ENCODE data around the gene NOC2L.
A peak's percentile ranks its signal among the peaks of the same experiment; 100 is the strongest.

NOC2L gene

DNA sequence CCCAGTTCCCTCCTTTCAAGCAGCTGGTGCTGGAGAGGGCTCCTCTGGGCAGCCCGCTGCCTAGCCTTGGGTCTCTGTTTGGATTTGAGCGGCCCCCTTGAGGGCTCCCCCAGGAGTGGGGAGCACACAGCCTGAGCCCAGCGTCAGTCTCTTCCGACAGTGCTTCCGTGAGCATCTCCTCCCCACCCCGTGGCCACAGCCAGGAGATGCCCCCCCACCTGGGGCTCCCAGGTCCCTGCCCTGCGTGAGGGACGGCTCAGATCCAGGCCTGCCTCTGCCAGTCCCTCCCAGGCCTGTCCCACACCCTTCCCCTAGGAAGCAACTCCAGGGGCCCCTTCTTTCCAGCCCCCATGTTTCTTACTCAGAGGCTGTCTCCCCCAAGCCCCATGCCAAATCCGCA lies 31.8 kb downstream of the NOC2L start:
- no peak for DNase-seq

DNA sequence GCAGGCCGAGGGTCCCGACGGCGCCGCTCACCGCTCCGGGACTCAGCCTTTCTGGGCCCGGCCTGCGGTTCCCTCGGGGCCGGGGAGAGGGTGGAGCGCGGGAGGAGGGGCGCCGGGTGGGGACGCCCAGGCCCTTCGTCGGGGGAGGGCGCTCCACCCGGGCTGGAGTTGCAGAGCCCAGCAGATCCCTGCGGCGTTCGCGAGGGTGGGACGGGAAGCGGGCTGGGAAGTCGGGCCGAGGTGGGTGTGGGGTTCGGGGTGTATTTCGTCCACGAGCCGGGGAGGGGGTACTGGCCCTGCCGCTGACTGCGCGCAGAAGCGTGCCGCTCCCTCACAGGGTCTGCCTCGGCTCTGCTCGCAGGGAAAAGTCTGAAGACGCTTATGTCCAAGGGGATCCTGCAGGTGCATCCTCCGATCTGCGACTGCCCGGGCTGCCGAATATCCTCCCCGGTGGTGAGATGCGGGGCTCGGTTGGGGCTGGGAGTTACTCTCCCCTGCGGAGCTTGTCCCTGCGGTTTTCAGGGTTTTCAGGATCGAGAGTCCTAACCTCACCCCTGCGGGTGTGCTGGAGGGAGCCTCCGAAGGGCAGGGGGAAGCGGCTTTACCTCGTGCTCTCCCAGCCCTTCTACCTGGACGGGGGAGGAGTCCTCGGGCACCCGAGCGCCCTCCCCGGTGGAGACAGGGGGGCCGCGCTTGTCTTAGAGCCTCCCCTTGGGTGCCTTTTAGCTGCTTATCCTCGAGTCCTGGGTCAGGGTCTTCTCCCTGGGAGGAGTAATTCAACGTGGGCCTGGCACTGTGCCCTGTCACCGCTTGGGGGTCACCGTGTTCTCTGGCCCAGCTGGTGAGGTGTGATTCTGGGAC lies 33.3 kb downstream of the NOC2L start:
- DNase-seq: no peak

DNA sequence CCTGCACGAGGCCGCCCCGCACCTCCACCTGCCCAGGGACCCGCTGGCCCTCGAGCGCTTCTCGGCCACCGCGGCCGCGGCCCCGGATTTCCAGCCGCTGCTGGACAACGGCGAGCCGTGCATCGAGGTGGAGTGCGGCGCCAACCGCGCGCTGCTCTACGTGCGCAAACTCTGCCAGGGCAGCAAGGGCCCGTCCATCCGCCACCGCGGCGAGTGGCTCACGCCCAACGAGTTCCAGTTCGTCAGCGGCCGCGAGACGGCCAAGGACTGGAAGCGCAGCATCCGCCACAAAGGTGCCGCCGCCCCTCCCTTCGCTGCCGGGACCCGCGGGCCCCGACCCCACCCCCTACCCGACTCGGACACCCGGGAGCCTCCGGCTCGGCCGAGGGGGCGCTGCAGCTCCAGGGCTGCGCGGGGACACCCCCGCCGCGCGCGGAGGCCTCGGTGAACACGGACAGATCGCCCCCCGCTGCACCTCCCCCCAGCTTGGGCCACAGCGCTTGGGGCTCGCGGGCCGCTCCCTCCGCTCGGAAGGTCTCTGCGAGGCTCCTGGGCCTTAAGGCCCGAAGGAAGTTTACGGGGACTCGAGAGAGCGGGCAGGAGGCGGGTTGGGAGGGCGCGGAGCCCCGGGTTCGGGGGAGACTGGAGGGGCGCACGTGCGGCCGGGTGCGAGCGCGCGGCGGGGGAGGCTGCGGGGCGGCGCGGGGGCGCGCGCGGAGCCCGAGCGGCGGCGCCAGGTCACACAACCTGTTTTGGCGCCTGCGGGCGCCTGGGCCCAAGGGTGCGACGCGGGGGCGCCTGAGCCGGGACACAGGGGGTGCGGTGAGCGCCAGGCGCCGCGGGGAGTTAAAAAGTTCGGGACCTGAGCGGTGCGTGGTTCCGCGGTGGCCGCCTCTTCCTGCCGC lies 34.1 kb downstream of the NOC2L start:
- no peak for DNase-seq

DNA sequence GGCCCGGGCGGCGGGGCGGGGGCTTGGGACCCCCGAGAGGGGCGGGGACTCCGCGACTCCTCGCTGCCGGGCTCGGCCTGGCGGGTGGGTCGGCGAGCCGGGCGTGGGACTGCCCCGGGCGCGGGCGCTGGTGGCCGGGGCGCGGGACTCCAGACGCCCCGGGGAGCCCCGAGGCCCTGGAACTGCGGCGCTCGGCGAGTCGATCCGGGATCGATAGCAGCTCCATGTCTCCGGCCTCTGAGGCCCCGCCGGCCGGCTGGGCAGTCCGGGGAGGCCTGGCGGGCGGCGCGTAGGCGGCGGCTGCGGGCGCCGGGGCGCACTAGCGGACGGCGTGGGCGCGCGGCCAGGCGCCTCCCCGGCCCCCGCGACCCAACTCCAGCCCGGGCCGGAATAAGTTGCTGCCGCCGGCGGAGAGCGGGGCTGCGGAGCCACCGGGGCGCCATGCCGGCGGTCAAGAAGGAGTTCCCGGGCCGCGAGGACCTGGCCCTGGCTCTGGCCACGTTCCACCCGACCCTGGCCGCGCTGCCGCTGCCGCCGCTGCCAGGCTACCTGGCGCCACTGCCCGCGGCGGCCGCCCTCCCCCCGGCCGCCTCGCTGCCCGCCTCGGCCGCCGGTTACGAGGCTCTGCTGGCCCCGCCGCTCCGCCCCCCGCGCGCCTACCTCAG lies 34.9 kb downstream of the NOC2L start:
- DNase-seq: no peak

- DNase-seq: peak; percentile 32
These were observed 35.7 kb downstream of the NOC2L start, which contains the start of gene SAMD11 for GRCh38 chr1:923131-923990. Gene SAMD11 (plus strand): TSS chr1:923923. CDS start chr1:924432, 509 bp downstream.

DNA sequence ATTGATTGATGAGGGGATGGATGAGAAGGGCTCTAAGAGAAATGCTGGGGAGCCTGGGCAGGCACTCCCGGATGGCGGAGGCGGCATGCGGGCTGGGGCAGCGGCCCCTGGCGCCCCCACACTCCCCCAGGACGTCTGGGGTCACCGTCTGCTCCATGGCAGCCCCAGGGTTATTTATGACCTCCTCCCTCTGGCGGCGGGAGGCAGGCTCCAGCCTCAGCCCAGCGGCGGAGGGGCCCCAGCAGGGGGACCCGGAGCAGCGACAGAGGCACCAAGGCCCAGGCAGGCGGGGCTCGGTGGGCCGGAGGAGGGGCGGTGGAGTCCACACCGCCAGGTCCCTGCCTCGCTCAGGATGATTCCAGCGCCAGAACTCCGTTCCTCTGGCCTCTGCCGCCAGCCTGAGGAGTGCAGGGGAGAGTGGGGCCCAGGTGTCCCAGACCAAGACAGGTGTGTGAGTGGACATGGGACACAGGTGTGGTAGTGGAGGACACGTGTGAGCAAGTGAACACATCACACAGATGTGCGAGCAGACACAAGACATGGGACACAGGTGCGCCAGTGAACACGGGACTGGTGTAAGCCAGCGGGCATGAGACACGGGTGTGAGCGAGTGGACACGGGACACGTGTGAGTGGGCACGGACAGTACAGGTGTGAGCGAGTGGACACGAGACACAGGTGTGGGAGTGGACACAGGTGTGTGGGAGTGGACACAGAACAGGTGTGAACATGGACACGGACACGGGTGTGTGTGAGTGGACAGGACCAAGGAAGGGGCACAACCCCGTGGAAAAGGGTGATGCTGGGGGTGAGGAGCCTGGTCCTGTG lies 37.8 kb downstream of the NOC2L start:
- DNase-seq: peak; percentile 47

DNA sequence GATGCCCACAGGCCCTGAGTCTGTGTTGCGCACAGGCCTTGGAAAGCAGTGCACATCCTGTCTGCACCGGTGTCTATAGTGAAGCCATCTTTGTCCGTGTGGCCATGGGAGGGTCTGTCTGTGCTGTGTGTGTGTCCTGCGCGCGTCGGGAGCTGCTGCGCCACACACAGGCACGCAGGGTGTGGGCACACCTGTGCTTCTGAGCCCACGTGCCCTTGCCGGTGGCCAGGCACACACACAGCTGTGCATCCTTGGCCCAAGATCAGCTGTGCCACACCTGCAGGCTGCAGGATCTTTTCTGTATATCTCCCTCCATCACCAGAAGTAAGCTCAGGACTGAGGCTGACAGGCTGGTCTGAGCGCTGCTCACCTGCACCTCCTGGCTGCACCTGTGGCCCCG lies 38.5 kb downstream of the NOC2L start:
- no peak for DNase-seq

DNA sequence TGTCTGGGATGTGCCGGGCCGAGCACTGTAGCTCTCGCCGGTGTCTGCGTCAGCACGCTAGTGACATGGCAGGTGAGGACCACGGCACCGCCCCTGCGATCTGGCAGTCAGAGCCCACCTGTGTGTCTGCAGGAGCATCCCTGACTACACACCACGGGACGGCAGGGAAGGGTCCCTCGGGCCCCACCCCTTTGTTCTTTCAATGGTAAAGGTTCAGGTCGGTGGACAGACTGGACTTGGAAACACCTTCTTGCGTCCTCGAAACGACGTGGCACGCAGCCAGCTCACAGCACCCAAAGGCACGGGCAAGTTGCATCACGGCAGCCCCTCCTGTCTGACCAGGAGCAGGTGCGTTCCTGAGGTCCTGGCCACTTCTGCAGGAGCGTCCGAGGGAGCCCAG lies 39.0 kb downstream of the NOC2L start:
- DNase-seq: no peak

GRCh38 chr1:919271-919872 lies 39.7 kb downstream of the NOC2L start:
- no peak for DNase-seq

DNA sequence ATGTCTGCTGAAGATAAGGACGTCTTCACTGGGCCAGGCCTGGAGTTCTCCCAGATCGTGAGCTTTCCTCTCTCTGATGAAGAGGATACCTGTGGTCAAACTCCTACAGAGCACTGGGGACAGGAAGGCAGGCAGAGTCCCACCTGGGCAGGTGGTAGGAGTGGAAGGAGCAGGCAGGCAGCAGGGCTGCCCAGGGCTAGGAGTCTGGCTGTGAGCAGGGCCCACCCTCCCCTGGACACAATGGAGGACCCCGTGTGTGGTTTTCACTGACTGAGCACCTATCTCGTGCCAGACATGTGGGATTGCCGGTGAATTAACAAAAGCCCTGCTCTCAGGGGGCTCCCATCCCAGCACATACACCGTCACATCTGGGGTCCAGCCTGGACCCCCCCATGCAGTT lies 40.2 kb downstream of the NOC2L start:
- no peak for DNase-seq

- no peak for DNase-seq
These were observed 40.7 kb downstream of the NOC2L start for GRCh38 chr1:918353-918752.

- DNase-seq: no peak
These were observed 41.5 kb downstream of the NOC2L start for GRCh38 chr1:917466-918091.

DNA sequence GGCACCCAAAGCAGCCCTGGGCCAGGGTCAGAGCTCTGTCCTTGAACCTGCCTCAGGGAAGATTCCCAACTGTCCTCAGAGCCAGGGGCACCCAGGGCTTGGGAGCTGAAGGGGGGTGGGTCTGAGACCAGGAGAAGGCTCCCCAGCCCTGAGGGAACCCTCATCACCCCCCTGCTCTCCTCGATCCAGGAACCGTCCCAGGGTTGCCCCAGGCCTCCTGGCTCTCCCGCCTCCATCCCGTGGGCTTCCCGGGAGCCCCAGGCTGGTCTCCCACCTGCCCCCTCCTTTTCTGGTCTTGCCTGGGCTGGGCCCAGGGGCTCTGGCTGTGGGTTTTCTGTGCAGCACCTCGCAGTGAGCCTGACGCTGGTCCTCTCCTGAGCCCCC lies 42.0 kb downstream of the NOC2L start:
- DNase-seq: no peak

DNA sequence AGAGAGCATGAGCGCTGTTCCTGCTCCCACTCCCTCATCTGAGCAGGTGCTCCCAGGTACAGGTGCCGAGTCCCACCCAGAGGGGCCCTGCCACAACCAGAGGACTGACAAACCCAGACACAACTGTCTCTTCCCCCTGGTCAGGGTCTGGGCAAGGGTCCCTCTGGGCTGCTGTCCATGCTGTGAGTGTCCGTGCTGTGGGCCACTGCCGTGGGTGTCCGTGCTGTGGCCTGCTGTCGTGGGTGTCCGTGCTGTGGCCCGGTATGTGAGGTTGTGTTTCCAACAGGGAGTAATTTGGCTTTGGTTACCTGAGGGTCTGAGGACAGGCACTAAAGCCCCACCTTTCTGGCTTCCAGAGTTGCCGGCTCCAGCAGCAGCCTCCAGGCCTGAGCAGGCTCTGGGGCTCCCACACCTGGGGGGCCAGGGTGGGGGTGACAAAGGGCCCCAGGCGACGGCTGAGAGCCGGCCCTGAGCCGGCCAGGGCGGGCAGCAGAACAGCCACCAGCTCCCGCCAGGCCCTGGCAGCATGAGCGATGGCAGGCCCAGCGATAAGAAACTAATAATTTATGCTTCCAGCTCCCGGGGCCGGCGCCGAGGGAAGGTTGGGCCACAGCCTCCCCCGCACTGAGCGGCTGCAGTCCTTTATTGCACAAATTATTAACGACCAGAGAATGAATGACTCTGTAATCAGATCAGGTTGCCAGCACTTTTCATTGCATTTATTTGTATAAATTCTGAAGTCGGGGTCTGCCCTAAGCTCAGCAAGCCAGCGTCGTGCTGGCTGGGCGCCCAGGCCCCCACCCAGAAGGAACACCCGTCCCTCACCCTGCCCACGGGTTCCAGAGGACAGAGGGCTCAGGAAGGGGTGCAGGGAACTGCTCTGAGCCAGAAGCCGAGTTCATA lies 42.6 kb downstream of the NOC2L start:
- DNase-seq: no peak

DNA sequence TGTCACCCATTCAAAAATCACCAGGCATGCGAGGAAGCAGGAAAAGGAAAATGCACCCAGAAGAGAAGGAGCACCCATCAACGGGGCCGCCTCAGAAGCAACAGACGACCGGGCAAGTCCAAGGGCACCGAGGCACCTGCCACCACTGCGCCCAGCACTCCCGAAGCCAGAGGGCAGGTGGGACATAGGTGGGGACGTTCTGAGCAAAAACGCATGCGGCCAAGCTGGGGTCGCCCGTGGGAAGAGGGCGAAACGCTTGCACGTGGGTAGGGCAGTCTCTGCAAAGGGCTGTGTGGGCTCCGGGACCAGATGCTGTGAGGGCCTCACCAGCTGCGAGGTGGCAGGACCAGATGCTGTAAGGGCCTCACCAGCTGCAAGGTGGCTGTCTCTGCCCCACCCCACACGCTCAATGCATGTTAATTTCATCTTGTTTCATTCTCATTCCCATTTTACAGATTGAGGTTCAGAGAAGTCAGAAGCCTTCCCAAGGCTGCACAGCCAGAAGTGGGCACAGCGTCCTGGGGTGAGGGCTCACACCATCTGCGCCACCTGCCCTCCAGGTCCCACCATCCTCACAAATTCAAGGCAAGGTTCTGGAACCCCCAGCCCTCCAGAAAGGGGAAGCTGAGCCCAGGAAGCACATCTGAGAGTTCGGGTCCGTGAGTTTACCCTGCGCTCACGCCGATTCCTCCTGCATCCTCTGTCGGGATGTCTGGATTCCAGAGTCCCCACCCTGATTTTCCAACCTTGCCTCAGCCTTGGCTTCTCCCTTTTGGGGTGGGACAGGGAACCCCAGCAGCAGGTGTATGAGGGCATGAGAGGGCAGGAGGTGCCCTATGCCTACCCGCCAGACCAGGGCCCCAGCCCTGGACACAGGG lies 43.5 kb downstream of the NOC2L start:
- no peak for DNase-seq

GRCh38 chr1:914891-915280 lies 44.2 kb downstream of the NOC2L start:
- no peak for DNase-seq

- DNase-seq: no peak
These were observed 44.7 kb downstream of the NOC2L start for GRCh38 chr1:914131-914890.

Data from NCI-H2029 (cell line).